HCEC 1CT (cell line): ENCODE results near the gene LSS.
"Not testable (repeated sequence)": the region's sequence is repeated elsewhere in the genome, so short reads cannot be mapped to it uniquely, and the experiment has no call there.

Experiments
- DNase-seq: peaks from one replicate; pipeline ENCODE4 v3.0.0-alpha.2; 2017

LSS gene

GRCh38 chr21:46184625-46185555 lies 43.7 kb downstream of the LSS start:
- DNase-seq = peak; percentile 38

- DNase-seq = peak; percentile 55
Observed at GRCh38 chr21:46183910-46184624, 44.5 kb downstream of the LSS start, which contains the start of gene SPATC1L. TSS of gene SPATC1L (minus strand) at chr21:46184459. CDS start at chr21:46182816, 1,643 bp downstream.

- DNase-seq = not testable (repeated sequence)
Observed at GRCh38 chr21:46183337-46183909, 45.2 kb downstream of the LSS start.

GRCh38 chr21:46182548-46183336 lies 45.8 kb downstream of the LSS start:
- no peak for DNase-seq

- no peak for DNase-seq
Observed at GRCh38 chr21:46181953-46182547, 46.5 kb downstream of the LSS start.

- no peak for DNase-seq
Observed at GRCh38 chr21:46181436-46181835, 47.1 kb downstream of the LSS start.

GRCh38 chr21:46180778-46181391 lies 47.7 kb downstream of the LSS start:
- DNase-seq = no peak

- DNase-seq = no peak
Observed at GRCh38 chr21:46180079-46180722, 48.4 kb downstream of the LSS start.

GRCh38 chr21:46179708-46180078 lies 48.9 kb downstream of the LSS start:
- DNase-seq = no peak

GRCh38 chr21:46178961-46179360 lies 49.6 kb downstream of the LSS start:
- DNase-seq = no peak

- DNase-seq = not testable (repeated sequence)
Observed at GRCh38 chr21:46176443-46177129, 52.0 kb downstream of the LSS start.

- no peak for DNase-seq
Observed at GRCh38 chr21:46173573-46173972, 55.0 kb downstream of the LSS start.

GRCh38 chr21:46172863-46173528 lies 55.6 kb downstream of the LSS start:
- no peak for DNase-seq

- DNase-seq = no peak
Observed at GRCh38 chr21:46171996-46172862, 56.3 kb downstream of the LSS start.

- DNase-seq = no peak
Observed at GRCh38 chr21:46171585-46171984, 57.0 kb downstream of the LSS start.

GRCh38 chr21:46170436-46171193 lies 58.0 kb downstream of the LSS start:
- DNase-seq = not testable (repeated sequence)

- no peak for DNase-seq
Observed at GRCh38 chr21:46168659-46169386, 59.8 kb downstream of the LSS start.

GRCh38 chr21:46168238-46168637 lies 60.3 kb downstream of the LSS start:
- DNase-seq = no peak
